8988T (cell line): Measurements from ENCODE around the gene CTDSPL.
A peak's percentile ranks its signal among the peaks of the same experiment; 100 is the strongest.
"Not testable (repeated sequence)": the region's sequence is repeated elsewhere in the genome, so short reads cannot be mapped to it uniquely, and the experiment has no call there.

Experiments used
- DNase-seq: peaks from one replicate; pipeline ENCODE4 v3.0.0; 2011

Gene CTDSPL, protein sequence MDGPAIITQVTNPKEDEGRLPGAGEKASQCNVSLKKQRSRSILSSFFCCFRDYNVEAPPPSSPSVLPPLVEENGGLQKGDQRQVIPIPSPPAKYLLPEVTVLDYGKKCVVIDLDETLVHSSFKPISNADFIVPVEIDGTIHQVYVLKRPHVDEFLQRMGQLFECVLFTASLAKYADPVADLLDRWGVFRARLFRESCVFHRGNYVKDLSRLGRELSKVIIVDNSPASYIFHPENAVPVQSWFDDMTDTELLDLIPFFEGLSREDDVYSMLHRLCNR

DNA sequence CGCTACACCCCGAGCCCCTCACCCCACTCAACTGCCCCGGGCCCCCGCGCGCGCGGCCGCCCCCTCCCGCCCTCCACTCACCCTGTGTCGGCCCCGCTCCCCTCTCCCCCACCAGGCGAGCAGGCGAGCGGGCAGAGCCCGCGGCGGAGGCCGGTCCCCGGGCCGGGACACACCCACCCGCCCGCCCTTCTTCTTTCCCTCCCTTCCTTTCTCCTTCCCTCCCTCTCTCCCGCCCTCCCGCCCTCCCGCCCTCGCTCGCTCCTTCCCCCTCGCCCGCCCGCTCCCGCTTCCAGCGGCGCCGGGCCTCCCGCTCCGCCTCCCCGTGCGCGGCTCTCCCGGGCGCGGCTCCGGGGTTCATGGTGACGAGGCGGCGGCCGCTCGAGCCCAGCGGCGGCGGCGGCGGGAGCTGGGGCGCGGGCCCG is at the start of gene CTDSPL:
Gene CTDSPL (plus strand): TSS at position 261 of the 422 bp plus-strand sequence. CDS start 320 bp downstream, outside the sequence.
- DNase-seq: peak; percentile 84

GRCh38 chr3:37812499-37812896 is 49.2 kb upstream of the CTDSPL start:
- DNase-seq: no peak

DNA sequence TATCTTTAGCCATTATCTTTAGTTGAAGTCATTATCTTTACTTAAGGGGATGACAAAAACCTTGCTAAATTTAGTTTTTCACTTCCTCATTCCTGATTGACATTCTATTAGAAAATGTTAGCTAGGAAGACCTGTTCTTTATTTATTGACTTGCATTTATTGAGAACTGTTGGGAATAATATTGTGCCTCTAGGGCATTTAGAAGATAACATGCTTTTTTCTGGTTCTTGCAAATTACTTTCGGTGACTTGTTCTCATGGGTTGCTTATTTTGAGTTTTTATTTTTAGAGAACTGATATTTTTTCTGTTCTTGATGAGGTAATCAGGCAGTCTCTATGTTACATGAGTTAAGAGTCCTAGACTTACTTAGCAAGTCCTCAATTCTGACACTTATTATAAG is 48.3 kb upstream of the CTDSPL start:
- no peak for DNase-seq

- DNase-seq: no peak
These were observed 47.1 kb upstream of the CTDSPL start for GRCh38 chr3:37814547-37814946.

- DNase-seq: not testable (repeated sequence)
These were observed 46.5 kb upstream of the CTDSPL start for GRCh38 chr3:37815156-37815555.

- no peak for DNase-seq
These were observed 45.4 kb upstream of the CTDSPL start for GRCh38 chr3:37816271-37816670.

DNA sequence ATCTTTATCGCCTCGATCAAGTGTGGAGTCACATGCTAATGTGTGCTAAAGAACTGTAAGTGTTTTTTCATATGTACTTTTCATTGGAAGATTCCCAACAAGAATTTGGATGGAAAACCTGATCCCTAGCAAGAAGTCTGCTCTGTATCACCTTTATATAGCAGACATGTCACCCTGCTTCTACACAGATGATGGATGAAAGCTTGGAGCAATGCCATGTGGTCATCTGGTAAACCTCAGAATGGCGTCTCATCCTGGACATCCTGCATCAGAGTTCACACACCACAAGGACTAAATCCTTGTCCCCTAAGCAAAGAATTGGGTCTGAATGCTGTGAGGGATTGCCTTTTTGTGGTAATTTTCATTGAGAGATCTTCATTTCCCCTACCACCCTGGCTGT is 42.1 kb upstream of the CTDSPL start:
- no peak for DNase-seq

GRCh38 chr3:37820286-37820685 is 41.4 kb upstream of the CTDSPL start:
- DNase-seq: no peak

- DNase-seq: no peak
These were observed 38.5 kb upstream of the CTDSPL start for GRCh38 chr3:37823189-37823588.

DNA sequence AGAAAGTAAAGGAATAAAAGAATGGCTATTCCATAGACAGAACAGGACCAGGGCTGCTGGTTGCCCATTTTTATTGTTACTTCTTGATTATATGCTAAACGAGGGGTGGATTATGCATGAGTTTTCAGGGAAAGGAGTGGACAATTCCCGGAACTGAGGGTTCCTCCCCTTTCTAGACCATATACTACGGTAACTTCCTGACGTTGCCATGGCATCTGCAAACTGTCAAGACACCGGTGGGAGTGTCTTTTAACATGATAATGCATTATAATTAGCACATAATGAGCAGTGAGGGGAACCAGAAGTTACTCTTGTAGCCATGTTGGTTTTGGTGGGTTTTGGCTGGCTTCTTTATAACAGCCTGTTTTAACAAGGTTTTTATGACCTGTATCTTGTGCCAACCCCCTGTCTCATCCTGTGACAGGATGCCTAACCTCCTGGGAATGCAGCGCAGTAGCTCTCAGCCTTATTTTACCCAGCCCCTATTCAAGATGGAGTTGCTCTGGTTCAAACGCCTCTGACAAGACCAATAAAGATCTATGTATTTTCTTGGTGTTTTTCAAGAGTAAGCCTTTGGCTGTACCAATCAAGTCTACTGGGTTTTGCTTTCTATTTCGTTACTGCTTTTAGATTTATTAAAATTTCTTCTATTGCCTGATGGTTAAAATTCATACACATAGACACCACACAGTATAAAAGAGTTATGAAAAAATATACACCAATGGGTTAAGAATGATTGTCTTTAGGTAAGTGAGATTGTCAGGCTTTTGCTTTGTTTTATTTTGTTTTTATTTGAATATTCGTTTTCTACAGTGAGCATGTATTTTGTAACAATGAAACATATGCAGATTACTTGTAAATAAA is 37.4 kb upstream of the CTDSPL start:
- no peak for DNase-seq

DNA sequence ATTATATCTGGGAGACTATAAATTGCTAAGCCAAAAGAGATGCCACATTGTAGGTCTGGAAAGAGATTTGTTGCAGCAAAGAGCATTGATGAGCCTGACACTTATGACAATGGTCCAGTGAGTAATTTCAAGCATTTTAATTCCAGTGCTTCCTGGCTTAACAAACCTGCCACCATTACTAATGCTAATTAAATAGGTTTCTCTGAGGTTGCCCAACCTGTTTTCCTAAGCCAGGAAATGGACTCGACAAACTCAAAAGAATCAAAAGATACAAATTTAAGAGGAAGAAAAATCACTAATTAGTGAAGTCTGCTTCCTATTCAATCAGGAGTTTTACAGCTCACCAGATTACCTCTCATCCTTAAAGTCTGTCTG is 36.7 kb upstream of the CTDSPL start:
- no peak for DNase-seq

- DNase-seq: no peak
These were observed 35.8 kb upstream of the CTDSPL start for GRCh38 chr3:37825744-37826400.

GRCh38 chr3:37826502-37826901 is 35.2 kb upstream of the CTDSPL start:
- no peak for DNase-seq

- DNase-seq: no peak
These were observed 34.7 kb upstream of the CTDSPL start for GRCh38 chr3:37826933-37827332.

DNA sequence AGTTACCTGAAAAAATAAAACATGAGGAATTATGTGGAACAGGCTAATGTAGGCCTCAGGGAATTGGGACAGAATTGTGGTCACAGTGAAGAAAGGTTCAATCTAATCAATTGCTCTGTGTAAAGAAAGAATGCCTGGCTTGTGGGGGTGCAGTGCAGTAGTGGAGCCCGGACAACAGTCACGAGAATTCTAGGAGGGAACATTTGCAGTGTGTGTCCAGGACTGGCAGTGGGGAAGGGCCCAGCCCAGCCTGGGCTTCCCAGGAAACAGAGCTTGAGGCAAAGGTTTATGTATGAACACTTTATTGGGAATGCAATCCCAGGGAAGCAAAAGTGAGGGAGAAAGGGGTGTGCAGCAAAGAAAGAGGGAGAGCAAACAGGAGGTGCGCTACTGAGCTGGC is 29.2 kb upstream of the CTDSPL start:
- no peak for DNase-seq

DNA sequence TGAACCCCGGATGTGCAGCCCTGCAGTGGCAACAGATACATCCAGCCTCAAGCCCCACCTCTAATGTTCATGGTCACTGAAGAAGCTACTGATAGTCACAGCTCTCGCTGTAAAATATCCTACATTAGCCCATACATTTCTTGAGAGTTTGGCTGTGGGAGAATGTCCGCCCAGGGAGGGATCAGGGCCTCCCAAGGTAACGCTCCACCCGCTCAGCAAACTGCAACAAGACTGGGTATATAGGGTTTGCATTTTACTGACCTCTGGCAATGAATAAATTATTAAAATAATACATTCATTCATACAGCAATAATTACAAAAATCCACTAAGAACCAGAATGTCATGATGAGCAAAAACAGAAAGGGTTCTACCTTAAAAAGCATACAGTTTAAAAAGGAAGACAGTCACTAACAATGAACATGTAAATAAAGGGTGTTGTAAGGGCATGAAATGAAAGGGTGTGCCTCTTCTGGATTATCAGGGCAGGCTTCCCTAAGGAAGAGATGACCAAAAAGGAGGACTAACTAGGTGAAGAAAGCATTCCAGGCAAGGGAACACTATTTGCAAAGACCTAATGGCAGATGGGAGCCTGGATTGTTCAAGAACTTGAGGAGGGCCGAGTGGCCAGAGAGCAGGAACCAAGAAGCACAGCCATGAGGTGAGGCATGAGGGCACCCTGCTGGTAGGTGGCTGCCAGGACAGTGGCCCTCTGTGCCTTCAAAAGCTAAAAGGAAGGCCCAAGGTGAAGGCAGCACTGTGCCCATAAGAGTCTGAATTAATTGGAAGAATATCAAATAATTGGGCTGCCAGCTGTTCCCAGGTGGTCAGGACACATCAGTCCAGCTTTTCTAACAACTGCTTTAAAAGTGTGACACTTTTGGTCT is 28.1 kb upstream of the CTDSPL start:
- no peak for DNase-seq

- no peak for DNase-seq
These were observed 25.1 kb upstream of the CTDSPL start for GRCh38 chr3:37836589-37836988.

DNA sequence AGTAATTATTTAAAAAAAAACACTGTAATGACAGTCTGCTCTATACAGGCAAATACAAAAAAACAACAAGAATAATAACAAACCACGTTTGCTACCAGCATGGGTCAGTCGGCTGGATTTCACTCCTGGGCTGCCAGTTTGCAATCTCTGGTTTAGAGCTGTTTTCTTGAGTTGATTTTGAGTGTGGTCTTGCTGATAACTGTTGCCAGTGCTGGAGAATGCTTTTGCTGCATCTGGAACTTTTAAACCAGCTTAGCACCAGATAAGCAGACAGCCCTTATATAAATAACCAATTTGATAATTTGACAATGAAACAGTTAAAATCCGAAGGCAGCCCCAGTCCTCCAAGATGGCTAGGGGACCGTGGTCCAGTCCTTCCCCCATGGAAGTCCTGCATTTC is 14.0 kb upstream of the CTDSPL start:
- no peak for DNase-seq

GRCh38 chr3:37849146-37849923 is 12.3 kb upstream of the CTDSPL start:
- DNase-seq: no peak

GRCh38 chr3:37852097-37852496 is 9.6 kb upstream of the CTDSPL start:
- DNase-seq: no peak

- DNase-seq: no peak
These were observed 8.9 kb upstream of the CTDSPL start for GRCh38 chr3:37852771-37853170.
